ENCODE data around the gene SCAMP5. TPM values are rescaled to one million over a fixed set of nuclear protein-coding genes. Genes with fewer than 3 reads are reported as not detected.

SCAMP5 gene
- total RNA-seq, 1 donor from 2014 or later, result 7.6 TPM

DNA sequence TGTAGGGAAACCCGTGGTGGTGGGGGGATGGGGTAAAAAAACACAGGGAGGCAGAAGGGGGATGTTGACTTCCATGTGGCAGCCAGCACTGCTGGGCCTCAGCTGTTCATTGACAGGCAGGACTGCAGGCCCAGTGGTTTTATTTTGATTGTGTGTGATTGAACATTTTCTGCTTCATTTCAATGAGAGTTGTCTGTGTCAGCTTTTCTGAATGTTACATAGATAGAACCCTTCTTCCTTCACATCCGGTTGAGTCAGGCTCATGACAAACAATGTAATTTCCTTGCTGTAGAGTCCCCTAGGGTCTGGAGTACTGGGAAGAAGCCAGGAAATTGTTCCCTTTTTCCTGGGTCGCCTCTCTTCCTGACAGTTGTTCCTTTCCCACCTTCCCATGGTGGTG is 30.6 kb upstream of the SCAMP5 start:
- intact Hi-C loops (cut with DNase I), result no loop called here
- ATAC-seq (peak; percentile 29), DNase-seq (ENCODE audit: low spot score) (no peak)

DNA sequence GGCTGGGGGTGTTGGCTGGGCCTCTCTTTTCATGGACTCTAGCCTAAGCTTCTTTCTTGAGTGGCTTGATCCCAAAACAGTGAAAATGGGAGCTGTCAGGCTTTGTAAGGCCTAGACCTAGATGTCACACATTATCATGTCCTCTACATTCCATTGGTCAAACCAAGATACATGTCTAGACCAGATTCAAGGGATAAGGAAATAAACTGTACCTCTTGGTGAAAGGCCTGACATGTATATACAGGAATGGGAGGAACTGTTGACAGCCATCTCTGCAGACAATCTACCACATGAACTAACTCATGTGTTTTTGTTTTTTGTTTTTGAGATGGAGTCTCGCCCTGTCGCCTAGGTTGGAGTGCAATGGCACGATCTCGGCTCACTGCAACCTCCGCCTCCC is 27.7 kb upstream of the SCAMP5 start:
- DNase-seq (ENCODE audit: low spot score), result no peak
- ATAC-seq, result no peak
- intact Hi-C loops (cut with DNase I), result no loop called here

DNA sequence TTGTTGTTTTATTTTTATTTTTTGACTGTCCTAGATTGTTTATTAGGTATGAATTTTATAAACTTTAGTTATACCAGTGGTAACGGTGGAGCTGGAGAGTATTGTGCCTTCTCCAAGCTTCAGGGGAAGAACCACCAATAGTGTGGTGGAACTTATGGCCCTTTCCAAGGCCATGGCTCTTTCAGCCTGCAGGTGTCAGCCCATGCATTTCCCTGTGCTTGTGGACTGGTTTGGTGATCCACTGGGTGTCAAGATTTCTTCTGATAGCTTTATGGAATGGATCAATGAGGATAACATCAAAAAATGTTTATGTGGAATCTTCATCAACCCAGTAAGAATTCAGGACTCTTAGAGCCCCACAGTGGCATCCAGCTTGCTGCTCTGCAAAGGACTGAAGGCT is 19.2 kb upstream of the SCAMP5 start:
- intact Hi-C loops (cut with DNase I), result no loop called here
- DNase-seq (ENCODE audit: low spot score) (no peak), ATAC-seq (no peak)

DNA sequence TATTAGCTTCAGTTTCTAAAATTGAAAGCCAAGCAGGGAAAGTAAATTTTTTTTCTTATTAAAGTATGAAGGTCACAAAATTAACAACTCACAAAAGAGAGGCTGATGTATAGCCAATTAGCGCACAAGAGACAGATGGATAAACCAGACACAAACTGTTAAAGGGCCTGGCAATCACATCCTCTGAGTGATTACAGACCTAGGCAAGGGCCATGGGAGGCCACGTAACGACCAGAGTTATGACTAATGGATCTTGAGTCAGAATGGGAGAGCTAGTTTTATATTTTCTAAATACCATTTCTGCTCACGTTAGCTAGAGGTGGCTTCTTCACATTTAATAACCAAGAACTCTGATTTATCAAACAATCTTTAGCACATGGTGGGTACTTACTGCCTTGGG is 17.8 kb upstream of the SCAMP5 start:
- intact Hi-C loops (cut with DNase I), result no loop called here
- DNase-seq (ENCODE audit: low spot score) (no peak), ATAC-seq (no peak)

DNA sequence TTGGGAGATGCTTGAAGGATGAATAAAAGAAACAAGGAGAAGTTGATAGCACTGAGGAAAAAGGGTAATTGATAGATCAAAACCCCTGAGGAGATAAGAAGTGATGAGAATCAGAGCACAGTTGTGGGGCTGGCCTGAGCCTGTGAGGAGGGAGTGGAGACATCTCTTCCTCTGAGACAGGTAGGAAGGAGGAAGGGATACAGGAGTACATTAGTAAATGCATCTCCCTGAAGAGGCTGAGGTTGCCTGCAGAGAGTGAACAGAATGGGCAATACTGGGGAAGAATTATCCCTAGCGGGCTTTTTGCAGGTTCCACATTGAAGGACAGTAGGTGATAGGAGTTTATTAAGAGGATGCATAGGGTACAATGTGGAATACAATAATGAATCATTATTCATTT is 17.3 kb upstream of the SCAMP5 start:
- intact Hi-C loops (cut with DNase I), result no loop called here
- ATAC-seq (no peak), DNase-seq (ENCODE audit: low spot score) (no peak)

DNA sequence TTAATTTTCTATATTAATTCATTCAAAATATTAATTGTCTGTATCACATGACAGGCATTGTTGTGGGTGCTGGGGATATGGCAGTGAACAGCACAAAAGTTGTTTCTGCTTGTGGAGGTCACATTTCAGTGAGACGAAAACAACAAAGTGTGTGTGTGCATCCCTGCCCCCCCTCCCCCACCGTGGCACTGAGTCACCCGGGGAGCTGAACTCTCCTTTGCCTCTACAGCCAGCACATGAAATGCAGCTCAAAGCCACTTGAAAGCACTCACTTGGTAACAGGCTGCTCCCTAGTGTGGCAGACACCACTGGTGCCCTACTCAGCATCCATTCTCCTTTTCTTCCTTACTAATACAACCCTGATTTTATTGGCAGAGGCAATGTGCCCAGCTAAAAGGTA is 16.9 kb upstream of the SCAMP5 start:
- no peak for DNase-seq (ENCODE audit: low spot score)
- intact Hi-C loops (cut with DNase I), result no loop called here
- ATAC-seq, result peak; percentile 28

DNA sequence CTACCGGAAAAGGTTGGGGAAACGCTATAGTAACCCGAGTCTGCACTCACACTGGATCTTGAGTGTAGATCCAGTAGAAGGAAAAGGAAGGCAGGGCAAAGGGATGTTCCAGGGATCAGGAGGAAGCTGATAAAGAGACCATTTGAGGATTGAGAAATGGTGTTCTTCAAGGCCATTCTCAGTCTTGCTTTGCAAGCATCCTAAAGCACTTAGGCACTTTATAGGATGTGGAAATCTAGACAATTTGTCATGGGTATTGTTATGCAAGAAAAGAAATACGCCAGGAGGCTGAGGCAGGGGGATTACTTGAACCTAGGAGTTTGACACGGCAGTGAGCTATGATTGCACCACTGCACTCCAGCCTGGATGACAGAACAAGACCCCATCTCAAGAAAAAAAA is 13.2 kb upstream of the SCAMP5 start:
- intact Hi-C loops (cut with DNase I), result no loop called here
- DNase-seq (ENCODE audit: low spot score), result no peak
- ATAC-seq, result no peak

DNA sequence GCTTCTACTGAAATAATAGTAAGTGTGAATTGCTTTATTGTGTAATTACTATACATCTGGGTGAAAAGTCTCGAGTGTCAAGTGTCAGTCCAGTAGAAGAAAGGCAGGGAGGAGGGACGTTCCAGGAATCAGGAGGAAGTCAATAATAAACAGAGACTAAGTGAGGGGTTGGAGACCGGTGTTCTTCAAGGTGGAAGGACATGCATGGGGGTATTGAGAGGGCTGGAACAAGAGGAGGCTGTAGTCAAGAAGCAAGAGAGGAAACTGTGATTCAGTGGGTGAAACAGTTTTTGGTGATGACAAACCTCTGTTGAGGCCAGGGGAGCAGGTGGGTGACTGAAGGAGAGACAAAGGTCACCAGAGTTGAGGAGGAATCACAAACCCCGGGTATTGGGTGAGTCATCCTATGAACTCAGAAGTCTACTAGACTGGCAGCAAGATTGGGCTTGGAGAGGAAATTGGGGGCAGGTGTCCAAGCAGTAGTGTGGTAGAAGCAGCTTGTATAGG is 11.6 kb upstream of the SCAMP5 start:
- no peak for DNase-seq (ENCODE audit: low spot score)
- intact Hi-C loops (cut with DNase I), result no loop called here
- ATAC-seq, result no peak

DNA sequence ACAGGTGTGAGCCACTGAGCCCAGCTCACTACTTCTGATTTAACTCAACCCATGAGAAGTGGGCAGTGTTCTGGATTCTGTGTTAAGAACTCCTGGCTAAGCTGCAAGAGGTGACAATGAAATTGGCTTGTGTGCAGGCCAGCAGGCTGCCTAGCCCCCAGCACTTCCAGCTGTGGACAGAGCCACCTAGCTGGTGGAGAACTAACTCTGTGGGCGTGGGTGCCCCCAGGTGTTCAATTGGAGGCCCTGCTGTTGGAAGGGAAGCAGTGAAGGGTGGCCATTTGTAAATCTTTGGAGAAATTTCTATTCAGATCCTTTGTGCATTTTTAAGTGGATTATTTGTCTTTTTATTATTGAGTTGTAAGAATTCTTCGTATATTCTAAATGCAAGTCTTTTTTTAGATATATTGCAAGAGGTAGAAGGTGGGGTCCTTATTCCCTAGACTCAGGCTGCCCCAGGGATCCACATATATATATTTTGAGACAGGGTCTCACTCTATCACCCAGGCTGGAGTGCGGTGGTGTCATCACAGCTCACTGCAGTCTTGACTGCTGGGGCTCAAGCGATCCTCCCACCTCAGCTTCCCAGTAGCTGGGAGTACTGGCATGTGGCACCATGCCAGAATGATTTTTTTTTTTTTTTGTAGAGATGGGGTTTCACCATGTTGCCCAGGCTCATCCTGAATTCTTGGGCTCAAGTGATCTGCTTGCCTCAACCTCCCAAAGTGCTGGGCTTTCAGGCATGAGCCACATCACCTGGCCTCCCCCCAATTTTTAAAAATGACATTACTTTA is 7.2 kb upstream of the SCAMP5 start:
- DNase-seq (ENCODE audit: low spot score) (no peak), ATAC-seq (no peak)

DNA sequence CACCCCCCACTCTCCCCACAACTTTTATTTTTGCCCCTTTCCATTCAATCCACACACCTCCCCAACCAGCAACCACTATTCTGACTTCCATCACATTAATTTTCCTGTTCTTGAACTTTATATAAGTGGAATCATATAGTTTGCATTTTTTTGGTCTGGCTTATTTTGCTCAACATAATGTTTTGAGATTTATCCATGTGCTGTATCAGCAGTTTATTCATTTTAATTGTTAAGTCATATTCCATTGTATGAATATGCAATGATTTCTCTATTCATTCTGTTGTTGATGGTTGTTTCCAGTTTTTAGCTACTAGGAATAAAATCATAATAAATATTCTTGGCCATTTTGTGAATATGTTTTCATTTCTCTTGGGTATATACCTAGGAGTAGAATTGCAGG is 5.8 kb upstream of the SCAMP5 start:
- ATAC-seq, result no peak
- no peak for DNase-seq (ENCODE audit: low spot score)
- intact Hi-C loops (cut with DNase I), result no loop called here

More for the DNA sequence above, 7.2 kb upstream of the SCAMP5 start:
- intact Hi-C loops (cut with DNase I), result no loop called here

DNA sequence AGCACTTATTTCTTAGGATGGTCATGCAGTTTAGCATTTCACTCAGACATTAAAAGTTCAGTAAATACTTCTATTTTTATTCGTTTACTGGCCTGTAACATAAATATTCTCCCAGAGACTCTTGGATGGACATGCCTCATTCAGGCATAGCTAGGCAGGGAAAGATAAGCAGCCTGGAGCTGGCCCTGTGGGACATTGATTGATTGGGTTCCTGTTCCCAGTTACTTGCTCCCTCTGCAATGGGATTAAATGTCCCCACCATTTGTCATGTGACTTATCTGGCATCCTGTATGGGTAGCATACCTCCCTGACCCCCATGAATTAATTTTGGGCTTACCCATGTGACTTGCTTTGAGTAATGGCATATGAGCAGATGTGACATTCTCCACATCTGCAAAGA is 2.7 kb upstream of the SCAMP5 start:
- intact Hi-C loops (cut with DNase I), result no loop called here
- ATAC-seq (no peak), DNase-seq (ENCODE audit: low spot score) (no peak)

DNA sequence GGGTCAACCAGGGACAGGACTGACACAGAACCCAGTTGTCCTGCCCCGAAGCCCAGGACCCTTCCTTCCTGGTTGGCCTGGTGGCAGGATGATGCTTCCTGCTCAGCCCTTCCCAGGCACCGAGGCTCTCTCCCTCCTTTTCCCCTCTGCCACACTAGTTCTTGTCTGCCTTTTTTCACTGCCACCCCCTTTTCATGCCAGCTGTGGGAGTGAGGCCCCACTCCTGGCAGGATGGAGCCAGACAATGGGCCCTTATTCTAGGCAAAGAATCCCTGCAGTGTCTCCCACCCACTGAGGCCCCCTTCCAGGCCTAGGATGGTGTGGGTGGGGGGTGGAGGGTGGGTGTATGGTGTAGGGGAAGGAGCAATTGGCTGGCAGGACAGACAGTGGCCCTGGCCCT is 1.1 kb upstream of the SCAMP5 start:
- DNase-seq (ENCODE audit: low spot score), result no peak
- intact Hi-C loops (cut with DNase I), result no loop called here
- ATAC-seq, result no peak

DNA sequence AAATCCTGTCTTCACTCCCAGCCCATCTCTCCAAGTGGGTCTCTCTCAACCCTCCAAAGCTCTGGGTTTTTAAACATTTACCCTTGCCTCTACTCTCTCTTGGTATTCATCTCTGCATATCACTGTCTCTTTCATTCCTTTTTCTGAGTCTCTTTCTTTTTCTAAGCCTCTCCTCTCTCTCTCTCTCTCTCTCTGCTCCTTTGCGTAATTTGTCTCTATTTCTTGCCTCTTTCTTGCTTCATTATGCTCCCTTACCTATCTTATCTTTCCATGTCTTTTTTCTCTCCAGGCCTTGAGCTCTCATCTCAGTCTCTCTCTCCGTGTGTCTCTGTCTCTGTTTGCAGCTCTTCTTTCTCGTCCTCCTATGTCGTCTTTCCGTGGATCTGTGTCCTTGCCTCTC is 678 bp upstream of the SCAMP5 start:
- DNase-seq (ENCODE audit: low spot score), result no peak
- ATAC-seq, result no peak
- intact Hi-C loops (cut with DNase I), result no loop called here

DNA sequence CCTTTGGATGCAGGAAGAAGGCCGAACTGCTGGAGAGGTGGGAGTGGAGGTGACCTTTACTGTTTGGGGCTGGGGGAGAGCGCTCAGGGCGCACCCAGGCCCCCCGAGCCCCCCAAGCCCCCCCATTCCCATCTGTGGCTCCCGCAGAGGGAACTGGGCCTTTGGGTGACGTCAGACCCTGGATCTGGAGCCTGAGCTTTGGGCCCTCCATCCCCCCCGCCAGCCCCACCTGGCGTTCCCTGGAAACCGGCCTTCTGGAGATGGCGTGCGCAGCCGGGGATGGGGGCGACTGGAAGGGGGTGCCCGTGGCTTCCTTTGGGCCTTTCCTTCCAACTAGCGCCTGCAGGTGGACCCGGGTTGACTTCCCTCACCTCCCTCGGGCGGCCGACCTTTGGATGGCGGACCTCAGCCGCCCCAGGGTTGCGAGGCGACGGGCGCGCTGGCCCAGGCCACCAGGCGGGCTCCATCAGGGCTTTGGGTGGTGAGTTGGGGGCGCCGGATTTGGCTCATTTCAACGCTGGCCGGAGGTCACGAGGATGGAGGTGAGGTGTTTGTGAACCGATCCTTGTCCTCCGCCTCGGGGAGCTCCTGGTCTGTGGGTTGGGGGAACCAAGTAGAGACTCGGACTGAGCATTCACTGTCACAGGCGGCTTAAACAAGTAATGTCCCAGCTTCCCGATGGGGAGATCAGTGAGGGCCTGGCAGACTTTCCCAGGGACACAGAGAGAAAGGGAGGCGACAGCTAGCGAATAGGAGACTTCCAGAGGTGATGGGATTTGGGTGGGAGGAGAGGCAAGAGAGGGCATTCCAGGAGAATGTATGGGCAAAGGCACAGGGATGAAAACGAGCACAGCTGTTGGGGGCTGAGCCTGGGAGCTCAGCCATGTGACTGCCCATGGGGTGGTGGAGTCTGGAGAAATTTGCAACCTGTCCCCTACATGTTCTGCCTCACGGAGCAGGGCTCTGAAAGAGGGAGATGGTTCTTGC is 709 bp downstream of the SCAMP5 start:
- peak; percentile 61 for DNase-seq (ENCODE audit: low spot score)
- ATAC-seq, result peak; percentile 56
- intact Hi-C loops (cut with DNase I), result no loop called here

DNA sequence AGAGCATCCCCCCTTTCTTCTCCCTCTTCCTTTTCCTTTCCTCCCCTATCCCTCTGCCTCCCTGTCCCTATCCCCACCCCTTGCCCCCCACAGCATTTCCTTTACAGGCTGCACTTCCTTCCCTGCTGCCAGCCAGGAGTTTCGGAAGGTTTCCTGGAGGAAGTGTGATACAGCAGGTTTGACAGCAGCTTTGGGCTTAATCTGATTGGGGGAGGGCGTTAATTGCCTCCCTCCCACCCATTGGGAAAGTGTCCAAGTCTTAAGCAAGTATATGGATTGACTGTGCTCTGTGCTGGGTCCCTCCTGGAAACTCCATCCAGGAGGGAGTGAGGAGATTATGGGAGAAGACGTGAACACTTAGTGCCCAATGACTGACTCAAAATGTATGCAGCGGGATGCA is 1.8 kb downstream of the SCAMP5 start:
- intact Hi-C loops (cut with DNase I), result no loop called here
- DNase-seq (ENCODE audit: low spot score) (no peak), ATAC-seq (no peak)

DNA sequence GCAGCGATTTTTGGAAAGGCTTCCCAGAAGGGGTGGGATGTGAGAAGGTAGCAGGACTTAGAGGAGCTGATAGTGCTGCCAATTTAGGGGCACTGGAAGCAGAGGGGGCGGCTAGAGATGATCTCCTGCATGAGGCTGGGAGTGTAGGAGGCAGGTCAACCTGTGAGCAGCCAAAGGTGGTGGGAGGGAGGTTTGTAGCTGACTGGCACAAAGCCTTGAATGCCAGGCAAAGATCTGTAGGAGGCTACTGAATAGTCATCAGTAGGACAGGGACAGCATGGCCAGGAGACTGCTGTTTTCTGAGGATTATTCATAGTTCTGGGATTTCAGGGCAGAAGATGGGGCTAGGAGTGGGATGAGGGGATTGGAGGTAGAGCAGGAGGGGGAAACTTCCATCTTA is 2.2 kb downstream of the SCAMP5 start:
- ATAC-seq, result no peak
- intact Hi-C loops (cut with DNase I), result no loop called here
- DNase-seq (ENCODE audit: low spot score), result no peak

DNA sequence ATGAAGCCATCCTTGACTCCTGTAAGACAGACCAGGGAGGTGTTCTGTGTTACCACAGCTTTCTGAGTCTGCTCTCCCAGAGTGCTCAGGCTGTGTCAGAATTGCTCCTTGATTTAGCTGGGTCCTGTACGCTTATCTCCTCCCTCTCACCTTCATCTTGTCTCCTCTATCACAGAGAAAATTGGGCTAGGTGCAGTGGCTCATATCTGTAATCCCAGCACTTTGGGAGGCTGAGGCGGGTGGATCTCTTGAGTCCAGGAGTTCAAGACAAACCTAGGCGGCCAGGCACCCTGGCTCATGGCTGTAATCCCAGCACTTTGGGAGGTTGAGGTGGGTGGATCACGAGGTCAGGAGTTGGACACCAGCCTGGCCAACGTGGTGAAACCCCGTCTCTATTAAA is 5.9 kb downstream of the SCAMP5 start:
- intact Hi-C loops (cut with DNase I), result no loop called here
- ATAC-seq (no peak), DNase-seq (ENCODE audit: low spot score) (no peak)

DNA sequence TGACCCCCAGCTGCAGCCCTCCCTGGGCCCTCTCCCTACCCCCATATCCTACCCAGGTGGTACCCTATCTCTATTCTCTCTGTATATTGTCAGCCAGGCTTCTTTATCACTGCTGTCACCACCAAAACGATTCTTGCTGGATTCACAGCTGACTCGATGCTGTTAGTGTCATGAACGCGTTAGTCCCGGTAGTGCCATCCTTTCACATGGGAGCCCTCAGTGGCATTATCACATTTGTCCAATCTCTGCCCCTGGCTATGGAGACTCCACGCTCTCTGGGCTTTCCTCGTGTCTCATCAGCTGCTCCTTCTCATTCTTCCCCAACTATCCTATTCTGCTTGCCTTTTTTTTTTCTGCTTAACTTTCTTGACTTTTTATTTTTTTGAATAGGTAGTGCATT is 7.0 kb downstream of the SCAMP5 start:
- DNase-seq (ENCODE audit: low spot score) (no peak), ATAC-seq (no peak)
- intact Hi-C loops (cut with DNase I), result no loop called here

DNA sequence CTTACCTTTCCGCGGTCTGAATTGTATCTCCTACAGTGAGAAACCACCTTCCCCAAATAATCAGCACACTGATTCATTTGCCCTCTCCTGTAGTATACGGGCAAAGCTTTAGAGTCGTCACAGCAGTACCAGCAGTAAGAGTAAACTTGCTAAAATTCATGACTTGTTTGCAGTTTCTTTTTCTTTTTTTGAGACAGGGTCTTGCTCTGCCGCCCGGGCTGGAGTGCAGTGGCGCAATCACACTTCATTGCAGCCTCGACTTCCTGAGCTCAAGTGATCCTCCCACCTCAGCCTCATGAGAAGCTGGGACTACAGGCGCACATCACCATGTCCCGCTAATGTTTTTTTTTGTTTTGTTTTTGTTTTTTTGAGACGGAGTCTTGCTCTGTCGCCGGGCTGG is 11.9 kb downstream of the SCAMP5 start:
- ATAC-seq (no peak), DNase-seq (ENCODE audit: low spot score) (no peak)
- intact Hi-C loops (cut with DNase I), result no loop called here

DNA sequence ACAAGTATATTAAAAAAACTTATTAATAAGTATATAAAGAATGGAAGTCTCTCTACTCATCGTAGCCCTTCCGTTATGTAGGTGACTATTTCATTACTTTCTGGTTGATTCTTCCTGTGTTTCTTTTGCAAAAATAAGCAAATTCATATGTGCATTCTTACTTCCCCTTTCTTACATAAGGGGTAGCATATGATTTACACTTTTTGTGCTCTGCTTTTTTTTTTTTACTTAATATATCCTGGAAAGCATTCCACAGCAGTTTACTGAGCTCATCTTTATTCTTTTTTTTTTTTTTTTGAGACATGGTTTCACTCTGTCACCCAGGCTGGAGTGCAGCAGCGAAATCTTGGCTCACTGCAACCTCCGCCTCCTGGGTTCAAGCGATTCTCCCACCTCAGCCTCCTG is 12.9 kb downstream of the SCAMP5 start:
- DNase-seq (ENCODE audit: low spot score), result no peak
- intact Hi-C loops (cut with DNase I), result no loop called here
- ATAC-seq, result peak; percentile 30
